WTC11 (cell line): ENCODE data around the gene C3orf70.

Experiments
- ATF6 ChIP-seq: sonication (generic); formaldehyde crosslinking; IDR thresholded peaks from 2 replicates; pipeline ENCODE4 v1.8.1; 2023; ENCODE audit warnings: mild to moderate bottlenecking, missing genetic modification reagents
- CREB1 ChIP-seq: sonication (generic); formaldehyde crosslinking; IDR thresholded peaks from 2 replicates; pipeline ENCODE4 v1.8.0; 2023; ENCODE audit warnings: mild to moderate bottlenecking, missing genetic modification reagents
- CTCF ChIP-seq: fragments of 200-600 bp; IDR thresholded peaks from 2 replicates; pipeline ENCODE4 v1.8.0; 2022; ENCODE audit warnings: antibody characterized with exemption
- NR1H2 ChIP-seq: sonication (generic); formaldehyde crosslinking; IDR thresholded peaks from 2 replicates; pipeline ENCODE4 v1.9.0; 2021; ENCODE audit warnings: mild to moderate bottlenecking, moderate library complexity, missing genetic modification reagents
- TF ChIP-seq, protein P1 (sequence below): sonication (generic); formaldehyde crosslinking; IDR thresholded peaks from 2 replicates; pipeline ENCODE4 v1.8.0; 2022; ENCODE audit warnings: mild to moderate bottlenecking, missing genetic modification reagents
- TF ChIP-seq, protein P2 (sequence below): sonication (generic); formaldehyde crosslinking; IDR thresholded peaks from 2 replicates; pipeline ENCODE4 v1.8.1; 2023; ENCODE audit warnings: mild to moderate bottlenecking, missing genetic modification reagents, moderate library complexity

GRCh38 chr3:185188816-185189215 lies 36.0 kb upstream of the C3orf70 start:
- TF ChIP-seq CREB1 (CRISPR knock-in tag) (no peak), NR1H2 (CRISPR knock-in tag) (no peak), ATF6 (no peak), CTCF (no peak)
- TF ChIP-seq, protein P1, sequence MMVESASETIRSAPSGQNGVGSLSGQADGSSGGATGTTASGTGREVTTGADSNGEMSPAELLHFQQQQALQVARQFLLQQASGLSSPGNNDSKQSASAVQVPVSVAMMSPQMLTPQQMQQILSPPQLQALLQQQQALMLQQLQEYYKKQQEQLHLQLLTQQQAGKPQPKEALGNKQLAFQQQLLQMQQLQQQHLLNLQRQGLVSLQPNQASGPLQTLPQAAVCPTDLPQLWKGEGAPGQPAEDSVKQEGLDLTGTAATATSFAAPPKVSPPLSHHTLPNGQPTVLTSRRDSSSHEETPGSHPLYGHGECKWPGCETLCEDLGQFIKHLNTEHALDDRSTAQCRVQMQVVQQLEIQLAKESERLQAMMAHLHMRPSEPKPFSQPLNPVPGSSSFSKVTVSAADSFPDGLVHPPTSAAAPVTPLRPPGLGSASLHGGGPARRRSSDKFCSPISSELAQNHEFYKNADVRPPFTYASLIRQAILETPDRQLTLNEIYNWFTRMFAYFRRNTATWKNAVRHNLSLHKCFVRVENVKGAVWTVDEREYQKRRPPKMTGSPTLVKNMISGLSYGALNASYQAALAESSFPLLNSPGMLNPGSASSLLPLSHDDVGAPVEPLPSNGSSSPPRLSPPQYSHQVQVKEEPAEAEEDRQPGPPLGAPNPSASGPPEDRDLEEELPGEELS (CRISPR knock-in tag), result no peak
- TF ChIP-seq, protein P2, sequence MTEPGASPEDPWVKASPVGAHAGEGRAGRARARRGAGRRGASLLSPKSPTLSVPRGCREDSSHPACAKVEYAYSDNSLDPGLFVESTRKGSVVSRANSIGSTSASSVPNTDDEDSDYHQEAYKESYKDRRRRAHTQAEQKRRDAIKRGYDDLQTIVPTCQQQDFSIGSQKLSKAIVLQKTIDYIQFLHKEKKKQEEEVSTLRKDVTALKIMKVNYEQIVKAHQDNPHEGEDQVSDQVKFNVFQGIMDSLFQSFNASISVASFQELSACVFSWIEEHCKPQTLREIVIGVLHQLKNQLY (CRISPR knock-in tag), result no peak
